NCI-H2196 (cell line): Measurements from ENCODE around the gene AIRE.

Experiments
- DNase-seq: peaks from one replicate; lab custom pipeline; 2025; ENCODE audit not compliant: unreplicated experiment; lab: John Stamatoyannopoulos, UW

Gene AIRE

DNA sequence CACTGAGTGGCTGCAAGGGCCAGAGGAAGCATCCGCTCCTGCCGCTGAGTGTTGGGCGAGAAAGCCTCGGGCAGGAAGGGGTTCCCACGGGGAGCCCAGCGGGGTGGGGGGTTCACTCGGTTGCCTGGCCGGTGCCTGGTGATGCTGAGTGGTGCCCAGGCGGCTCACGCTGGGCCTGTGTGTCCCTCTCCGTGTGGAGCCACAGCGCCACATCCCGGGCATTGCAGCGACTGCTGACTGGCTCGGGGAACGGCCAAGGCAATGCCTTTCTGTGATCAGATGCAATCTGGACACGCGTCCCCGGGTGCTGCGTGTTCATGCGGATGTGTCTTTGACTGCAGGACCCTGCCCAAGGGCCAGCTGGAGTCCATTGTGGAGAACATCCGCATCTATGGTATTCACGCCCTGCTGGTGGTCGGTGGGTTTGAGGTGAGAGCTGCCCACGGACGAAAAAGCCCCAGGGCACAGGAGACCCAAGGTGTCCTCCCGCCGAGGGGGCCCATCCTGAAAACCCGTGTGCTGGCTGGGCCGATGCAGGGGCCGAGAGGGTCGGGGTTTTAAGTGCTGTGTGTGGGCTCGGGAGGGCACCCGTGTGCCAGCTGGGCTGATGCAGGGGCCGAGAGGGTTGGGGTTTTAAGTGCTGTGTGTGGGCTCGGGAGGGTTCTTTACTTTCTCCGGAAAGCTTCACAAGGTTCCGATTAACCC lies 37.1 kb downstream of the AIRE start:
- DNase-seq = no peak

- DNase-seq = no peak
Measured at GRCh38 chr21:44323591-44323990, 37.9 kb downstream of the AIRE start.

GRCh38 chr21:44324106-44324853 lies 38.6 kb downstream of the AIRE start:
- DNase-seq = no peak

DNA sequence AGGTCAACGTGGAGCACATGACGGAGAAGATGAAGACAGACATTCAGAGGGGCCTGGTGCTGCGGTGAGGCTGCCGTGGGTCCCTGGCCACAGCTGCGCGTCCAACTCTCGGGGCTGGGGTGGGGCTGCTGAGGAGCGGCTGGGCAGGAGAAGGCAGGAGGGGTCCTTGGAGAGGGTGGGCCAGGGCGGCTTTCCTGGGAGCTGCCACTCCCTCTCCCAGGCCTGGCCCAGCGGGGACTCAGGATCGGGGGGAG lies 39.1 kb downstream of the AIRE start:
- DNase-seq = no peak

GRCh38 chr21:44325386-44326271 lies 40.0 kb downstream of the AIRE start:
- no peak for DNase-seq

GRCh38 chr21:44326272-44326647 lies 40.6 kb downstream of the AIRE start:
- DNase-seq = no peak

GRCh38 chr21:44326716-44327602 lies 41.3 kb downstream of the AIRE start:
- no peak for DNase-seq

DNA sequence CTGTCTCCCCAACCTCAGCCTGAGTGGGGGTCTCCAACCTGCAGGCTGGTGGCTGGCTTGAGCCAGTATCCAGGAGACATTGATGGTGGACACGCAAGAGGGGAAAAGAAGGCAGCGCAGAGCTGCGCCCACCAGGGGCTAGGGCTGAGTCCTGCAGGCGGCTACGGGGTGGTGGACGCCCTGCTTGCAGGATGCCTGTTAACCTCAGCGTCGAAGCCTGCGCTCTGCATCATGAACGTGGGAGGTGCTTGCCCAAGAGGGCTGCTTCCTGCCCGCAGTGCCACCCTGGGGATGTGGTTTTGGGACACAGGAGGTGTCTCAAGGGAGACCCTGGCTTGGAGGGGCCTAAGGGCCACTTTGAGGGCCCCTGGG lies 41.9 kb downstream of the AIRE start:
- no peak for DNase-seq

GRCh38 chr21:44328242-44328895 lies 42.7 kb downstream of the AIRE start:
- DNase-seq = no peak

DNA sequence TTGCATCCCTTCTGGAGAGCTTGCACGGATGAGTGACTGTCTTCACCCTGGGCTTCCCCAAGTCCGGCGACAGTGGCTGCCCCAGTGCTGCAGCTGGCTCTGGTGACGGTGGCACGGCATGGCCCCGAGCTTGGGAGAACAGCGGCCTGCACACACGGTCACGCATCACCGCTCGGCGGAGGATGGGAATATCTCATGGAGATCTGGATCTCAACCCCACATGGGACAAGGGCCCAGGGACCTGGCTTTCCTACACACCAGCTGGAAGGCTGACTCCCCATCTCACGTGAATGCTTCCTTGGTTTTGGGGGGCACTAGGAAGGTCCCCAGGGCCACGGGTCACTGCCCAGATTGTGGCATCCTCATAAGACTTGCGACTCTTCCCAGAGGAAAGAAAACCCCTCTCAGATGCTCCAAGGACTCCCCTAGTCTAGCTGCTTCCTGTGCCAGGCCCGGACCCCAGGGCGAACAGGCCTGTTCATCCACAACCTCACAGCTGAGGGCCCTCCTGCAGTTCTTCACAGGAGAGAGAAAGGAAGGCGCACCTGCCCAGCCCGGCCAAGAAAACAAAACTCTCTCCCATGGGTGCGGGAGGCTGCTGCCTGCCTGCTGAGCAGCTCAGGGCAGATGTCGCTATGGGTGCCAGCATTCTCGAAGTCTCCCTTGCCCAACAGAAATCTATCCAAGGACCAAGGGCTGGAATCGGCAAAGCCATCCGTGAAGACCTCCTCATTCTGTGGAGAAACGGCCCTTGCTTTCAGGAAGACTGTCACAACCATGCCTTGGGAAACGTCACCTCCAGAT lies 43.6 kb downstream of the AIRE start:
- no peak for DNase-seq

GRCh38 chr21:44329971-44330681 lies 44.5 kb downstream of the AIRE start:
- DNase-seq = no peak

GRCh38 chr21:44330698-44331097 lies 45.0 kb downstream of the AIRE start:
- no peak for DNase-seq

- no peak for DNase-seq
Measured at GRCh38 chr21:44331209-44331608, 45.5 kb downstream of the AIRE start.

- no peak for DNase-seq
Measured at GRCh38 chr21:44331650-44332307, 46.1 kb downstream of the AIRE start.

- DNase-seq = no peak
Measured at GRCh38 chr21:44332383-44332782, 46.7 kb downstream of the AIRE start.

DNA sequence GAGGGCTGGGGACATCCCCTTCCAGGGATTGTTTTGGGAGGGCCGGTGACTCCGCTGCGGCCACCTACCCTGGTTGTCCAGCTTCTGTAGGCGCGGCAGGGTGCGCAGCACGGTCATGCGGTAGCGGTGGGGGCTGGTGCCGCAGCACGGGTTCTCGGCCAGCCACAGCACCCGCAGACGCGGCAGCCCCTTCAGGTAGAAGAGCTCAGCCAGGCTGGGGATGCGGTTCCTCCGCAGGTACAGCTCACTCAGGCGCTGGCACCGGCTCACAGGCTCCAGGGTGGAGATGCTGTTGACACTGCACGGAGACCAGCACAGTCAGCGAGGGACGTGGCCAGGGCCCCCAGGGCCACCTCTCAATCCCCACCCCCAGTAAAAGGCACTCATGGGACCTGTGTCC lies 47.3 kb downstream of the AIRE start:
- DNase-seq = no peak

- DNase-seq = no peak
Measured at GRCh38 chr21:44333509-44334328, 48.0 kb downstream of the AIRE start.
